Globus pallidus (tissue), 1 donor: ENCODE results near the gene BCR.
"Not testable (repeated sequence)": the region's sequence is repeated elsewhere in the genome, so short reads cannot be mapped to it uniquely, and the experiment has no call there.

Experiments
- DNase-seq: peaks from one replicate; pipeline ENCODE4 v3.0.0-alpha.2; 2015; ENCODE audit warnings: low spot score

Gene BCR

DNA sequence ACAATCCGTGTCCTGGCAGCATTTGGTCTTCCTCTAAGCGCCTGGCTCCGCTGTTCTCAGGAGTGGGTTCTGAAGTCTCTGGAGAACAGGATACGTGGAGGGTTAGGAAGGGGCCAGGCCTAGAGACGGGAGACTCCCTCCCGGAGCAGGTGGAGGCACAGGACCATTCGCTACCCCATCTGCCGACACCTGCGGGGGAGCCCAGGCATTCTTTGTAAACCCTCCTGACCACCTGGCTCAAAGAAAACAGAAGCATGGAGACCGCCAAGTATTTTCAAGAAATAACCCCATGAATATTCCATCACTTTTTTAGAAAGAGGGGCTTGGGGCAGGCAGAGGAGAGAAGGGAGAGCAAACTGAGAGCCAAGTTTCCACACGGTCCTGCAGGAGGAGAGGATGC is 136.3 kb downstream of the BCR start:
- DNase-seq = not testable (repeated sequence)

DNA sequence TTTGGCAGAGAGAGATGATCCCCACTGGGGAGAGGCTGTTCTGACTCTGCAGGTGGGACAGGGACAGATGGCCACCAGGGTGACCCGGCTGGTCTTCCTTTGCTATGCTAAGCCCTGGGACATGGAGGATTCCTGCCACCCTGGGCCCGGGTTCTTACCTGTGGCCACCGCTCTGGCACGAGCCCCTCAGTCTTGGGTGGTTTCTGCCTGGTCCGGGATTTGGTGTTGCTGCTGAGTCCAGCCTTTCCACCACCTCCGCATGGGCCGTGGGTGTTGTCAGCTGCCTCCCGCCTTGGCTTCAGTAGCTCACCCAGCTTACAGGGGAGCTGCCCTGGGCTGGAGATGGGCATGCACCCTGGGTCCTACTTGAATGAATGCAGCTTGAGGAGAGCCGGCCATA is 138.0 kb downstream of the BCR start:
- DNase-seq = not testable (repeated sequence)

DNA sequence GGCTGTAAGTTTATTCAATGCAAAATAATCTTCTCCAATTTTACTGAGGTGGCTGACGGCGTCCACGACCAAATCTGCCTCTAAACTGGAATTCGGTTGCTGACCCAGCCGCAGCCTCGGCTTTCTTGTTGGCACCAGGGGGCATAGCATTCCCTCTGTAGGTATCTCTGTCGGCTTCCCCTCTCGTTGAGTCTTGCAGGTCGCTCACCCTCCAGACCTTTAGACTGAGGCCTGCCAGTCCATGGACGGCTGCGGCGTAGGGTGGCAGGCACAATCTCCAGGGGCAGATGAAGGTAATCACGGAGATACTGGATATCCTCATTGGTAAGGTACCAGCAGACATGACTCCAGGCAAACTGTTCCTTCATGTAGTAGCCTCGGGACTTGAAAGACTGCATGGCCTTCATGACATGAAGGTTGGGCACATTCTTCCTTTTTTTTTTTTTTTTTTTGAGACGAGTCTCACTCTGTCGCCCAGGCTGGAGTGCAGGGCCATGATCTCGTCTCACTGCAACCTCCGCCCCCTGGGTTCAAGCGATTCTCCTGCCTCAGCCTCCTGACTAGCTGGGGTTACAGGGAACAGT is 142.3 kb downstream of the BCR start:
- not testable (repeated sequence) for DNase-seq

GRCh38 chr22:23323960-23324688 is 143.8 kb downstream of the BCR start:
- DNase-seq = not testable (repeated sequence)

DNA sequence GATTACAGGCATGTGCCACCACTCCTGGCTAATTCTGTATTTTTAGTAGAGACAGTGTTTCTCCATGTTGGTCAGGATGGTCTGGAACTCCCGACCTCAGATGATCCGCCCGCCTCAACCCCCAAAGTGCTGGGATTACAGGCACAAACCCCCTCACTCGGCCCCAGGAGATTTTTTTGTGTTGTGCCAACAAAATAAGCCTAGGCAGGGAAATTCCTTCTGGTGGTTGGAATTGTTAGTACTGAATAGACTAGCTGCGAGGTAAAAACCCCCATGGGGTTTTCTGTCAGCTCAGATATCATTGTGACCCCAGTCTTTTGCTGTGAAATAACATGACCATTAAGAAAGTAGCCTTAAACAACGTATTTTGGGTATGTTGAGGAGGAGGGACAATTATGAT is 144.9 kb downstream of the BCR start:
- no peak for DNase-seq

DNA sequence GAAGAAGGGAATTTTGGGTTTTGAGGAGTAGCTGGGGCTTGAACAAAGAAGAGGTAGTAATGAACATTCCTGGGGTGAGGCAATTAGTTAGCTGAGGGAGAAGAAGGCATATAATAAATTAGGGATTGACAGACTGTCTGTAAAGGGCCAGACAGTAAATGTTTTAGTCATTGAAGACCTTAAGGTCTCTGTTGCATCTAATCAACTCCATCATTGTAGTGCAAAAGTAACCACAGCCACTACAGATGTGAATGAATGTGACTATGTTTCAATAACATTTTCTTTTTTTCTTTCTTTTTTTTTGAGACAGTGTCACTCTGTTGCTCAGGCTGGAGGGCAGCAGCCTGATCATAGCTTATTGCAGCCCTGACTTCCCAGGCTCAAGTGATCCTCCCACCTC is 153.5 kb downstream of the BCR start:
- not testable (repeated sequence) for DNase-seq

DNA sequence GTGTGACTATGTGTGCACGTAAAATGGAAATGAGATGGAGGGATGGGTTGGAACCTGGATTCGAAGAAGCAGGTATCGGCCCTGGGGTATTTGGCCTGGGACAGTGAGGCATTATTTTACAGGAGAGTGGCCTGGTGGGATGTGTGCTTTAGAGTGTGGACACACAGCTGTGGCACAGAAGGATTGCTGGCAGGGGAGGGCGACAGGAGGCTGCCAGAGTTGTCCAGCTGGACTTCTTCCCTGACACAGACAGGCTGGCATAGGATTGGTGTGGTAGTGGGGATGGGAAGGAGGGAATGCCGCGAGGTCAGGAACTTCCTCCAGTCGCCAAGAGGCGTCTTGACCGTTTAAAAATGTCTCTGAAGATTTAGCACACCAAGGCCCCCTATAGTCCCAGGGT is 157.4 kb downstream of the BCR start:
- DNase-seq = not testable (repeated sequence)

DNA sequence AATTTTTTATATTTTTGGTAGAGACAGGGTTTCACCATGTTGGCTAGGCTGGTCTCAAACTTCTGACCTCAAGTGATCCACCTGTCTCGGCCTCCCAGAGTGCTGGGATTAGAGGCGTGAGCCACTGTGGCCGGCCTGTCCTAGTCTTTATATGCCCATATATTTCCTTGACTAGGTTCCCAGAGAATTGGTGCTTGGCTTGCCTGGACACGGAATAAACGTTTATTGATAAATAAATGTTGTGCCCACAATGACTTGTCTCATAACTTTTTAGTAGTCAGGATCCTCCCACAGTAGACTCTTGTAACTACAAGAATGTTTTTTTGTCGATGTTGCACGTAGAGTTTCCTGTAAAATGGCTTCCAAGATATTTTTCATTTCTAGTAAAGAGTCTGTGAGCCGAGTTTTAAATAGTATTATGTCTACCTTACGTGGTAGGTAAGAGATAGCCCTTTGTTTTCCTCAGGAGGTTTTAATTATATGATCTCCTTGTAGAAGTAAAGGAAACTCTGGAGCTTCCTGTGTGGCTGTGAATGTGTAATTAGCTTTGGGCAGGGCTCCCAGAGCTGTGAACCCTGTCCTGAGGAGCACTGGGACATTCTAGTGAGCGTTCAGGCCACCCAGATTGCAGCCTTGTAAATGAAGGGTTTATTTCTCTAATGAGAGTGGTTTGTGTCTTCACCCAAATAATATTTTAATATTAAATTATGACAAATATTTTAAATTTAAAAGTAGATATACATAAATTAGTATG is 161.8 kb downstream of the BCR start:
- DNase-seq = not testable (repeated sequence)

- DNase-seq = no peak
These were observed 171.0 kb downstream of the BCR start for GRCh38 chr22:23351321-23351720.

DNA sequence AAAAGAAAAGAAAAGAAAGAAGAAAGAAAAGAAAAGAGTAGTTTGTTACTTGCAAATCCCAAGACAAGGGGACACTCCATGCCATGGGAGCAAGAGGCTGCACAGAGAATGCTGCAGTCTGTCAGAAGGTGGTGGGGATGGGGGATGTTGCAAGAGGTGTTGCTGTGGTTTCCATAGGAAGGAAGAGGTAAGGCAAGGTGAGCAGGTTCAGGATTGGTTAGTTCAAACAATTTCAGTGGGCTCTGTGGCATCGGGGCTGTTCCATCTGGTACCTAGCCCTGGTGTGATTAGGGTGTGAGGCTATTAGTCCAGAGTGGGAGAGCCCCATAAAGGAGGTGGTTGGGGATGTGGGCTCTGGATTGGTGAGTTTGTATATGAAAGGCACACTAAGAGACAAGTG is 172.7 kb downstream of the BCR start:
- DNase-seq = no peak

DNA sequence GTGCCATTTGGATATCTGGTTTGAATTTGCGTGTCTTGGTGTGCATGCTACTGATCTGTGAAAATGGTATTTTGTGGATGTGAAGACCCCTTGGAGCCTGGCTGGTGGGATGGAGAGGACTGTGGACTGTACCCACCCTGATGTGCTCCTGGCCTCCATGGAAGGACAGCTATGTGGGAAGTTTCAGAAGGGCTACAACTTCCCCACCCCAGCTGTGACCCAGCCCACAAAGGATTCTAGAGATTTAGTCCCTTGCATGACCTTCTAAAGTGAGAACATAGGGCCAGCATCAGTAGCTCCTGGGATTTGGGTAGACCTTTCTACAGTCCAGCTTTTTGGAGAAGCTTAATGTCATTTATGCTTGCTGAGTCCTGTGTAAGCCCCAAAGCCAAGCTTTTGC is 173.4 kb downstream of the BCR start:
- no peak for DNase-seq

GRCh38 chr22:23356094-23356493 is 175.8 kb downstream of the BCR start:
- DNase-seq = no peak

DNA sequence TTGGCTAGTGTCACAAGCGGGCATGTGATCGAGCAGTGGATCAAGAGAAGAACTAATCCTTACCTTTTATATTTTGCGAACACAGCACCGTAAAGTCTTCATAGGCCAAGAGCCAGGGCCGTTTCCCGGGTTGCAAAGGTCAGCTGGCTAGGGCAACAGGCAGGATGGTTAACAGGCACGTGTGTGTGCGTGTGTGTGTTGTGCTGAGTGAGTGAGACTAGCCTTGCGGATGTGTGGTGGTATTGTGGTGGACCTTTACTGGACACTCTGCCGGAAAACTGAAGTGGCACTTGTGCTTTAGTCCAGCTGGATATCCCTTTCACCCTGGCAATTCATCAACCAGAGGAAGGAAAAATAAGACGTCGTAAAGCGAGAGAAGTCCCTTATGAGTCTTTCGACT is 176.7 kb downstream of the BCR start:
- DNase-seq = no peak

- no peak for DNase-seq
These were observed 179.3 kb downstream of the BCR start for GRCh38 chr22:23359583-23360123.

DNA sequence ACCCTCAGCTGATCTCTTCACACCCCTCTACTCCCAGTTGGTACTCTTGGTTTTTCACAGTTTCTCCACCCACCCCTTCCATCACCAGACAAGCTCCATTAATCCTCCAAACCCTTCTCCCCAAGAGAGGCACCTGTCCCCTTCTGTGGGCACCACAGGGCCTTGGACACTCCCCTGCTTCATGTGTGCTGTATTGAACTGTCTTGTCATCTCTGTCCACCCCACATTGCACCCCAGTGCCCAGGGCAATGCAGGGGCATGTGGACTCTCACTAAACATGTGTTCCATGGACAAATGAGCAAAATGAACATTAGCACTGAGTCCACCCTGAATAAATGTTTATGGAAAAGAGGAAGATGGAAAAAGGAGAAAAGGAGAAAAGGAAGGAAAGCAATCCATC is 181.4 kb downstream of the BCR start:
- no peak for DNase-seq

- no peak for DNase-seq
These were observed 183.4 kb downstream of the BCR start for GRCh38 chr22:23363683-23364082.

DNA sequence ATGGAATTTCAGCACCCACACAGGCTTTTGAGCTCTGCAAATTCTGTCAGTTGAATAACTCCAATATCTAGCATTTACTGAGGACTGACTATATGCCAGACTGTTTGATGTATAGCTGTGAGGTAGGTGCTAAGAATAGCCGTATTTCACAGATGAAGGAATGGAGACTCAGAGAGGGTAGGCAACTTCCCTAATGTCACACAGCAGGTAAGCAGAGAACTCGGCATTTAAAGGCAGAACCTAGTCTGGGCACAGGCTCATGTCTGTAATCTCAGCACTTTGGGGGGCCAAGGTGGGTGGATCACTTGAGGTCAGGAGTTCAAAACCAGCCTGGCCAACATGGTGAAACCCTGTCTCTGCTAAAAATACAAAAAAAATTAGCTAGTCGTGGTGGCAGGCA is 184.1 kb downstream of the BCR start:
- no peak for DNase-seq

- DNase-seq = no peak
These were observed 185.2 kb downstream of the BCR start for GRCh38 chr22:23365524-23365923.

DNA sequence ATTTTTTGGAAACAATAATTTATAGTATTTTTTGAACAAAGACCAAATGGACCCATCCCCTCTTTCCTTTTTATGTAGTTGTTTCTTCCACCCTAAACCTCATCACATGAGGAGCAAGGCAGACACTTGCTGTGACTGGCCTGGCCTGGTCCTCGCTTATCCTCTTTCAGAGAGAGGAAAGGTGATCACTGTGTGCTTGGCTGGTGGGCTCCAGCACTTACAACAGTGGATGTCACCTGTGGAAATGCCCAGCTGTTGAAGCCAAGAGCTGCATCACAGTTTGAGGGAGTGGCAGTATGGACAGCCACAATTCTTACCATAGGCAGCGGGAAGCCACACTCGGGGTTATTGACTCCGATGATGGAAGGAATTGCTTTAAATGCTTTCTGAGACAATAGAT is 185.7 kb downstream of the BCR start:
- no peak for DNase-seq

- not testable (repeated sequence) for DNase-seq
These were observed 186.9 kb downstream of the BCR start for GRCh38 chr22:23367196-23367595.
